ENCODE data around the gene SUGCT. TPM values are rescaled to one million over a fixed set of nuclear protein-coding genes. Genes with fewer than 3 reads are reported as not detected.

SUGCT gene
- total RNA-seq, 2 experiments from 2014 or later = not detected

GRCh38 chr7:40371806-40372440 is 237.1 kb downstream of the SUGCT start:
- Histone ChIP-seq H2AFZ (ENCODE audit: low read length) (no peak overlapping the region), H3K36me3 (ENCODE audit: insufficient read depth, low read length) (no peaks in the 10 kb centered on the region), H3K79me2 (ENCODE audit: insufficient read depth, low read depth, low read length) (no peaks in the 10 kb centered on the region), H3K9me3 (ENCODE audit: low read length) (no peaks in the 10 kb centered on the region), H4K20me1 (ENCODE audit: insufficient read depth, low read length) (no peaks in the 10 kb centered on the region), H3K4me3 (ENCODE audit: low read depth, low read length, poor library complexity, severe bottlenecking) (no peak overlapping the region), H3K4me1 (ENCODE audit: insufficient read depth, low read length, poor library complexity, severe bottlenecking) (no peaks in the 10 kb centered on the region), H3K4me2 (ENCODE audit: low read length) (no peak overlapping the region), H3K9me2 (ENCODE audit: insufficient read depth, low read length) (no peaks in the 10 kb centered on the region), H3K27ac (ENCODE audit: low read depth, low read length, poor library complexity, severe bottlenecking) (no peak overlapping the region)
- no peak for TF ChIP-seq CTCF (conservative IDR thresholded peaks at IDR 0.05; ENCODE audit: low read length)
- TF ChIP-seq EZH2phosphoT487 (IDR thresholded peaks at IDR 0.05; ENCODE audit: borderline replicate concordance, low read depth, low read length) = no peak
- intact Hi-C loops (cut with micrococcal nuclease; ENCODE audit: unreplicated experiment) = no loop called here
- no peak for DNase-seq (ENCODE audit: low spot score)
- BruUV-seq (replicated peaks) = no TSS peak
- CTCF ChIA-PET (ENCODE audit: unreplicated experiment) = no interaction called here
- POLR2A ChIA-PET = interaction anchor here (1.0 to 1.1 kb wide), 2 partner anchors 11 to 14 kb away, joined by 4 to 6 read pairs; no protein-coding TSS in a partner anchor

GRCh38 chr7:40374575-40374974 is 239.8 kb downstream of the SUGCT start:
- BruUV-seq (replicated peaks) = no TSS peak
- Histone ChIP-seq H4K20me1 (ENCODE audit: insufficient read depth, low read length) (no peaks in the 10 kb centered on the region), H3K9me2 (ENCODE audit: insufficient read depth, low read length) (no peaks in the 10 kb centered on the region), H3K27ac (ENCODE audit: low read depth, low read length, poor library complexity, severe bottlenecking) (no peak overlapping the region), H3K4me3 (ENCODE audit: low read depth, low read length, poor library complexity, severe bottlenecking) (no peak overlapping the region), H3K9me3 (ENCODE audit: low read length) (no peaks in the 10 kb centered on the region), H3K4me2 (ENCODE audit: low read length) (no peak overlapping the region), H3K79me2 (ENCODE audit: insufficient read depth, low read depth, low read length) (no peaks in the 10 kb centered on the region), H2AFZ (ENCODE audit: low read length) (no peak overlapping the region), H3K36me3 (ENCODE audit: insufficient read depth, low read length) (no peaks in the 10 kb centered on the region), H3K4me1 (ENCODE audit: insufficient read depth, low read length, poor library complexity, severe bottlenecking) (no peaks in the 10 kb centered on the region)
- no peak for DNase-seq (ENCODE audit: low spot score)
- TF ChIP-seq CTCF (conservative IDR thresholded peaks at IDR 0.05; ENCODE audit: low read length) (no peak), EZH2phosphoT487 (IDR thresholded peaks at IDR 0.05; ENCODE audit: borderline replicate concordance, low read depth, low read length) (no peak)
- intact Hi-C loops (cut with micrococcal nuclease; ENCODE audit: unreplicated experiment) = no loop called here
- ChIA-PET CTCF (ENCODE audit: unreplicated experiment) (no interaction called here), POLR2A (no interaction called here)

- H3K9me2 ChIP-seq (ENCODE audit: insufficient read depth, low read length) = no peaks in the 10 kb centered on the region
- intact Hi-C loops (cut with micrococcal nuclease; ENCODE audit: unreplicated experiment) = no loop called here
- CTCF ChIA-PET (ENCODE audit: unreplicated experiment) = interaction anchor here (0.9 kb wide), 1 partner anchor 45 kb away, joined by 3 read pairs; no protein-coding TSS in a partner anchor
- H3K9me3 ChIP-seq (ENCODE audit: low read length) = no peaks in the 10 kb centered on the region
- no peaks in the 10 kb centered on the region for H3K79me2 ChIP-seq (ENCODE audit: insufficient read depth, low read depth, low read length)
- no TSS peak for BruUV-seq (replicated peaks)
- POLR2A ChIA-PET = interaction anchor here (0.5 kb wide), 1 partner anchor 52 kb away, joined by 3 read pairs; no protein-coding TSS in a partner anchor
- no peak overlapping the region for H3K27ac ChIP-seq (ENCODE audit: low read depth, low read length, poor library complexity, severe bottlenecking)
- no peak overlapping the region for H3K4me2 ChIP-seq (ENCODE audit: low read length)
- no peaks in the 10 kb centered on the region for H3K4me1 ChIP-seq (ENCODE audit: insufficient read depth, low read length, poor library complexity, severe bottlenecking)
- H3K36me3 ChIP-seq (ENCODE audit: insufficient read depth, low read length) = no peaks in the 10 kb centered on the region
- no peak overlapping the region for H3K4me3 ChIP-seq (ENCODE audit: low read depth, low read length, poor library complexity, severe bottlenecking)
- no peak overlapping the region for H2AFZ ChIP-seq (ENCODE audit: low read length)
- no peak for DNase-seq (ENCODE audit: low spot score)
- H4K20me1 ChIP-seq (ENCODE audit: insufficient read depth, low read length) = no peaks in the 10 kb centered on the region
- TF ChIP-seq EZH2phosphoT487 (IDR thresholded peaks at IDR 0.05; ENCODE audit: borderline replicate concordance, low read depth, low read length) (no peak), CTCF (conservative IDR thresholded peaks at IDR 0.05; ENCODE audit: low read length) (no peak)
These were observed 245.3 kb downstream of the SUGCT start for GRCh38 chr7:40380111-40380510.

All from OCI-LY7 (cell line).